ENCODE data around the gene SAFB.

SAFB gene

GRCh38 chr19:5622465-5623396, at the start of gene SAFB, which contains the start of gene SAFB2:
TSS of gene SAFB (plus strand) at chr19:5623083. CDS start at chr19:5623206, 123 bp downstream.
TSS of gene SAFB2 (minus strand) at chr19:5622776. CDS start at chr19:5622715, 61 bp downstream.
- peak; percentile 98 for DNase-seq (ENCODE audit: low spot score)

GRCh38 chr19:5575590-5575989, 47.3 kb upstream of the SAFB start:
- DNase-seq (ENCODE audit: low spot score), result no peak

- peak; percentile 42 for DNase-seq (ENCODE audit: low spot score)
Measured at GRCh38 chr19:5578097-5578846, 44.6 kb upstream of the SAFB start.

GRCh38 chr19:5579286-5579685, 43.6 kb upstream of the SAFB start:
- DNase-seq (ENCODE audit: low spot score), result no peak

- no peak for DNase-seq (ENCODE audit: low spot score)
Measured at GRCh38 chr19:5579697-5580096, 43.2 kb upstream of the SAFB start.

GRCh38 chr19:5580161-5580571, 42.7 kb upstream of the SAFB start:
- DNase-seq (ENCODE audit: low spot score), result no peak

GRCh38 chr19:5585461-5586299, 37.2 kb upstream of the SAFB start:
- DNase-seq (ENCODE audit: low spot score), result peak; percentile 34

- DNase-seq (ENCODE audit: low spot score), result no peak
Measured at GRCh38 chr19:5586300-5587070, 36.4 kb upstream of the SAFB start.

GRCh38 chr19:5587071-5587455, 35.8 kb upstream of the SAFB start:
- DNase-seq (ENCODE audit: low spot score), result no peak

- no peak for DNase-seq (ENCODE audit: low spot score)
Measured at GRCh38 chr19:5587661-5588060, 35.2 kb upstream of the SAFB start.

- no peak for DNase-seq (ENCODE audit: low spot score)
Measured at GRCh38 chr19:5588441-5588840, 34.4 kb upstream of the SAFB start.

GRCh38 chr19:5588906-5589676, 33.8 kb upstream of the SAFB start:
- no peak for DNase-seq (ENCODE audit: low spot score)

GRCh38 chr19:5590151-5590864, 32.6 kb upstream of the SAFB start:
- DNase-seq (ENCODE audit: low spot score), result no peak

GRCh38 chr19:5590865-5591154, 32.1 kb upstream of the SAFB start:
- no peak for DNase-seq (ENCODE audit: low spot score)

- no peak for DNase-seq (ENCODE audit: low spot score)
Measured at GRCh38 chr19:5591476-5591875, 31.4 kb upstream of the SAFB start.

- DNase-seq (ENCODE audit: low spot score), result no peak
Measured at GRCh38 chr19:5592531-5593342, 30.1 kb upstream of the SAFB start.

GRCh38 chr19:5593343-5594255, 29.3 kb upstream of the SAFB start:
- DNase-seq (ENCODE audit: low spot score), result no peak

- DNase-seq (ENCODE audit: low spot score), result no peak
Measured at GRCh38 chr19:5594521-5594950, 28.3 kb upstream of the SAFB start.
